Activated naive CD4-positive, alpha-beta T cell treated with anti-CD3 and anti-CD28 coated beads, Interleukin-2, amount 50 U/mL, for 24 hours (primary cell): ENCODE results near the gene LIMD2.

ENCODE experiments used
- H3K27ac Mint-ChIP-seq: one replicate; pipeline ENCODE4 v1.8.0; 2021; ENCODE audit warnings: mild to moderate bottlenecking, mixed read lengths
- H3K27me3 Mint-ChIP-seq: one replicate; pipeline ENCODE4 v1.8.0; 2021; ENCODE audit warnings: mixed read lengths
- H3K36me3 Mint-ChIP-seq: one replicate; pipeline ENCODE4 v1.8.0; 2021; ENCODE audit warnings: mixed read lengths
- H3K4me1 Mint-ChIP-seq: one replicate; pipeline ENCODE4 v1.8.0; 2021; ENCODE audit warnings: mixed read lengths
- H3K4me3 Mint-ChIP-seq: one replicate; pipeline ENCODE4 v1.8.0; 2021; ENCODE audit warnings: mild to moderate bottlenecking, mixed read lengths
- H3K9me3 Mint-ChIP-seq: one replicate; pipeline ENCODE4 v1.8.0; 2021; ENCODE audit warnings: mixed read lengths

Gene LIMD2

DNA sequence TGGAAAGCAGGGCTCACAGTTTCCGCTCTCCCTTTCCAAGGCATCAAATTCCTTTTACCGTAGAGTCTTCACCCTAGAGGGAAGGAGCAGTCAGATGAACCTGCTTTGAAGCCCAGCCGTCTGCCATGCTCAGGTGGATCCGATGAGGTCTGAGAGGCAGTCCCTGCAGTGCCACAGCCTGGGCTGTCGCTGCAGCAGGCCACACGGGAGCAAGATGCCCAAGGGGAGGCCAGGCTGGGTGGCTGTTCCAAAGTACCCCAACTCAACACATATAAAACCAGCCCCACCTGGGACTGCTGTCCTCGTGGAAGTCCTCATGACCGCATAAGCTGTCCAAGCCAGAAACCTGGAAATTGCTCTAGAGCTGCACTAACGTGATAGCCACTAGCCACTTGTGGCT, 4.9 kb upstream of the LIMD2 start:
- Mint-ChIP-seq H3K27me3 (no peaks in the 10 kb centered on the region), H3K4me3 (no peak overlapping the region), H3K27ac (no peak overlapping the region), H3K36me3 (peaks cover 7% of the 10 kb centered on the region), H3K9me3 (no peaks in the 10 kb centered on the region), H3K4me1 (peaks cover 75% of the 10 kb centered on the region)

DNA sequence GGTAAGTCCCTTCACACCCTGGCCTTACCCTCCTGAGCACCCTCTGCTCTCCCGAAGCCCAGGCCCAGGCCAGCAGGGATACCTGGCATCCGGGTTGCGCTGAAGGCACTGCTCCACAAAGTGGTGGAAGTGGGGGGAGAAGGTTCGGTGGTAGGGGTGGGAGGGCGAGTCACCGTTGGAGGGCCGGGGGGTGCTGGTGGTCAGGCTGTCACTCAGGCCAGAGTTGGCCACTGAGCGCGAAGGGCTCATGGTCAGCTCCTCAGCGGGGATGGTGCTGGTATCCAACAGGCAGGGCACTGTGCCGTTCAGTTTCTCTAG, 4.3 kb upstream of the LIMD2 start:
- H3K27ac Mint-ChIP-seq: no peak overlapping the region
- H3K4me1 Mint-ChIP-seq: peaks cover 69% of the 10 kb centered on the region
- no peaks in the 10 kb centered on the region for H3K27me3 Mint-ChIP-seq
- no peak overlapping the region for H3K4me3 Mint-ChIP-seq
- no peaks in the 10 kb centered on the region for H3K9me3 Mint-ChIP-seq
- peaks cover 4% of the 10 kb centered on the region for H3K36me3 Mint-ChIP-seq

DNA sequence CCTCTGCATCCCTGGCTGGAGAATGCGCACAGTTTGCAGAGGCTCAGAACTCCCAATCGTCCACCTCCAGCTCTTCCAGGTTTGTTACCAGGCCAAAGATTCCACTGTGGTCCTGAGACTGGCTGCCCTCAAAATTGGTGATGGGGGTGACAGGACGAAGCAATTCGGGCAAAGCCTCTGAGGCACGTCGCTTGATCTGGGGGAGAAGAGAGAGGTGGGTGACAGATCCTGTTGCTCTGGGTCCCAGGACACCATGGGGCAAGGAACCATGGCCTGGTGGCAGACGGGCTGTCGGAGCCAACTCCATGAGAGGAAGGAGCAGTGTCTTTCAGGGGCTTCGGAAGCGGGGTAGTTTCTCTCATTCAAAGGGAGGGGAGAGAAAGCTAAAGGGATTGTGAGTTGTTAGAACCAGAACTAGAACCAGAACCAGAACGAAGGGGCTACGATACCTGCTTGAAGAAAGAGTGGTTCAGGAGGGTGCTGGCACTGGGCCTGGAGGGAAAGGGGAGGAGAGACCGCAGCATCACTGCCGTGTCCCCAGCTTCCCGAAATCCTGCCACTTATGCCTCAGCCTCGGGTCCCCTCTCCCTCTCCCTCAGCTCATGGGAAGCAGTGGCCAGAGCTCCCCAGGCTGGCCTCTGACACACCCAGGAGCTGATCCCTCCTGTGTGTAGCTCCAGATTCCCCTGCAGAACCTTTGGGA, 3.8 kb upstream of the LIMD2 start:
- Mint-ChIP-seq H3K4me3 (peak overlapping the region; percentile 71), H3K27me3 (no peaks in the 10 kb centered on the region), H3K9me3 (no peaks in the 10 kb centered on the region), H3K4me1 (peaks cover 64% of the 10 kb centered on the region), H3K36me3 (peaks cover 4% of the 10 kb centered on the region), H3K27ac (peak overlapping the region; percentile 94)

DNA sequence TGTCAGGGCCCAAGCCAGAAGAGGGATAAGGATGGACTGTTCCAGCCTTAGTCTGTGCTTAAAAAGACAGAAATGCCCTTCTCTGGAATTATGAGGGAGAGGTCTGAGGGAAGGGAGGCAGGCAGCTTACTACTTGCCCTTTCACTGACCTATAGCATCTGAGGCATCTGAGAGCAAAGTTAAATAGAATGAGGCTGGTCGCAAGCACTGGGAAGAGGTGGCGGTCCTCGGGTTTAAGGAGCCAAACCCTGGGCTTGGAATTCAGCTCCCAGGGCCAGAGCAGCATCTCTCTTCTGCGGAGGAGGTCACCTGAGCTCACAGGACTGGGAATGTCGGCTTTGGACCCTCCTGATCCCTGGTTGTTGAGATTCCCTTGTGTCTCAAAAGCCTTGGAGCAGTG, 3.1 kb upstream of the LIMD2 start:
- peaks cover 63% of the 10 kb centered on the region for H3K4me1 Mint-ChIP-seq
- H3K36me3 Mint-ChIP-seq: peaks cover 4% of the 10 kb centered on the region
- H3K27me3 Mint-ChIP-seq: no peaks in the 10 kb centered on the region
- H3K4me3 Mint-ChIP-seq: peak overlapping the region; percentile 88
- no peaks in the 10 kb centered on the region for H3K9me3 Mint-ChIP-seq
- peak overlapping the region; percentile 95 for H3K27ac Mint-ChIP-seq

DNA sequence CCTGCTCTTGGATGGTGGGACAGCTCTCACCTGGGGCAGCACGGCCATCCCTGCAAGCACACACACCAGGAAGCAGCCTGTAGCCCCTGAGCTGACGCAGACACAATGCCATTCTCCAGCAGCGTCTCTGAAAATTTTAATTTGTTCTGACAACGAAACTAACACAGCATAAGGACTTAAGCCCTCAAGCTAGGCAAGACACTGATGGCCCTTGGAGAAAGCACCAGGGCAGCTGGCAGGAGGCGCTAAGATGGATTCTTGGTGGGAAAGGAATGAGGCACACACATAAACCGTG, 2.7 kb upstream of the LIMD2 start:
- Mint-ChIP-seq H3K4me1 (peaks cover 67% of the 10 kb centered on the region), H3K4me3 (peak overlapping the region; percentile 88), H3K9me3 (no peaks in the 10 kb centered on the region), H3K27ac (peak overlapping the region; percentile 95), H3K27me3 (no peaks in the 10 kb centered on the region), H3K36me3 (peaks cover 5% of the 10 kb centered on the region)

DNA sequence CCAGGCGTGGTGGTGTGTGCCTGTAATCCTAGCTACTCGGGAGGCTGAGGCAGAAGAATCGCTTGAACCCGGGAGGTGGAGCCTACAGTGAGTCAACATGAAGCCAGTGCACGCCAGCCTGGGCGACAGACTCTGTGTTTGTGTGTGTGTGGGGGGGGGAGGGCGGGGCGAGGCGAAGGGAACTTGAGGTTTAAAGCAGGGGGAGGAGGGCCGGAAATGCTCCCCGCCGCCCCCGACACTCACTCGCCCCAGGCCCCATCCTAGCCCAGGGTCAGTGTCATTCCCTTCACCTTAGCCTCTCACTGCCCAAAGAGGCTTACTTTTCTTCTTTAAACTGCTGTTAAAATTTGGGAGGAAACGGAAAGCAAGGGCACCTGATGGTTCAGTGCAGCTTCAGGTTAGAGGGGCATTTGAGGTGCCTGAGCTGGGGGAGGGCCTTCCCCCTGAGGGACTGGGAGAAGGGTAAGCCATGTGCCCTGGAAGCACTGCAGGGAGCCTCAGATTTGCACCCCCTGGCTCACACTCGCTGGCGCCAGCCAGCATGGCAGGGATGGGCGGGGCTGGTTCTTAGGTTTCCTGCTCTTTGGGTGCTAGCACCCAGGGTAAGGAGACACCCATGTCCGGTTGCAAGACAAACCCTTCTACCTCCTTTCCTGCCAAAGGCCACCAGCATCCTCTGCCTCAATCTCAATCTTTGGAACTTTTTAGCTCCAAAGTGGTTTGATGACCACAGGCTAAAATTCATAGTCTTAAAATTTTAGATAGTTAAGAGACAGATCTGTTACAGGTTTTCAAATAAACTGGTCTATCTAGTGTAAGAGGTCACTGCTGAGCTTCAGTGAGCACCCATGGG, 2.2 kb upstream of the LIMD2 start:
- H3K4me1 Mint-ChIP-seq: peaks cover 68% of the 10 kb centered on the region
- peak overlapping the region; percentile 88 for H3K4me3 Mint-ChIP-seq
- H3K36me3 Mint-ChIP-seq: peaks cover 5% of the 10 kb centered on the region
- peak overlapping the region; percentile 95 for H3K27ac Mint-ChIP-seq
- H3K9me3 Mint-ChIP-seq: no peaks in the 10 kb centered on the region
- H3K27me3 Mint-ChIP-seq: no peaks in the 10 kb centered on the region

DNA sequence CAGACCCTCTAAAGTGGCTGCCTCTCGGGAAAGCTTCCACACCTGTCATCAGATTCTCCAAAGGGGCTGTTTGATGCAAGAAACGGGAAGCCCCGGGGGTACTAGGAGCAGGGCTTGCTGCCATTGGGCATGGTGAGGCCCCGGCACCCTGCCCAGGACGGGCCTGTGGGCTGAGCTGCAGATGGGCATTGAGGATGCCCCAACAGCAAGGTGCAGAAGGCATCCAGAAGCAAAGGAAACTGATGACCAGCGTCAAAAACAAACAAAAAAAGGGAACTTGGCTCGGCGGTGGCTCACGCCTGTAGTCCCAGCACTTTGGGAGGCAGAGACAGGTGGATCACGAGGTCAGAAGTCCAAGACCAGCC, 1.5 kb upstream of the LIMD2 start:
- Mint-ChIP-seq H3K4me1 (peaks cover 68% of the 10 kb centered on the region), H3K27ac (peak overlapping the region; percentile 94), H3K4me3 (peak overlapping the region; percentile 88), H3K36me3 (peaks cover 5% of the 10 kb centered on the region), H3K27me3 (no peaks in the 10 kb centered on the region), H3K9me3 (no peaks in the 10 kb centered on the region)

DNA sequence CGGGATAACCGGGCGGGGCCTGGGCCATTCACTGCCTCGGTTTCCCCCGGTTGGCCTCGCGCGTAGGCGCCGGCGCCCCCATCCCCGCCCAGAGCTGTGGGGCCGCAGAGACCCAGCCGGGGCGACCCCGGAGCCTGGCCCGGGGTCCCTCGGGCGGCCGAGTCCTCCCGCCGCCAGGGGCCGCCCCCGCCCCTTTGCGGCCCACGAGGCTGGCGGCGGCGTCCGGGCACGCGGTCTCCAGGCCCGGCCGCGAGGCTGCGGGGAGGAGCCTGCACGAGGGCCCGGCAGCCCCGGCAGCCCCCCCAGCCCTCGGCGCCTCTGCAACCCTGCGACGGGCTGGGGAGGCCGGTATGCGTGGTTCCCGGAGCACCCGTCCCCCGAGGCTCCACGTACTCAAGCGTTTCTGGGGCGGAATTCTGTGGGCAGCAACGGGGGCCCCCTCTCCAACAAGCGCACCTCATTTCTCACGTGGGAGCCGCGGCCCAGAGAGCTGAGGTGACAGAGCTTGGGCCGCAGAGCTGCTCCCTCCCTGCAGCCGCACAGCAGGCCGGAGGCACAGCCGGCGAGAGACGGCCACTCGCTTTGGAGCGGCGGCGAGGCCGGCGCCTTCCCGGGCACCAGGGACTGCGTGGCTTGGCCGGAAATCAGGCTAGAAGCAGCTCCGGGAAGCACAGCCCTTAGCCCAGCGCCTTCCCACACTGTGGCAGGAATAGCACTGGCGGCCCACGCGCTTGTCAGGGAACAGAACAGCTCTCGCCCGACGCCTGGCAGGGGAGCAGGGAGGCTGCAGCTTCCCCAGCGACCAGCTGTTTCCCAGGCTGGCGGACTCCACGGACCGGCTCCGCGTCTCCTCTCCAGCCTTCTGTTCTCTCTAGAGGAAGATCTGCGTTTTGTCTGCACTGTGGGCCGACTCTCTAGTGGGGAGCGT, 867 bp upstream of the LIMD2 start:
- Mint-ChIP-seq H3K27me3 (no peaks in the 10 kb centered on the region), H3K4me3 (peak overlapping the region; percentile 88), H3K9me3 (no peaks in the 10 kb centered on the region), H3K36me3 (peaks cover 5% of the 10 kb centered on the region), H3K4me1 (peaks cover 68% of the 10 kb centered on the region), H3K27ac (peak overlapping the region; percentile 94)

DNA sequence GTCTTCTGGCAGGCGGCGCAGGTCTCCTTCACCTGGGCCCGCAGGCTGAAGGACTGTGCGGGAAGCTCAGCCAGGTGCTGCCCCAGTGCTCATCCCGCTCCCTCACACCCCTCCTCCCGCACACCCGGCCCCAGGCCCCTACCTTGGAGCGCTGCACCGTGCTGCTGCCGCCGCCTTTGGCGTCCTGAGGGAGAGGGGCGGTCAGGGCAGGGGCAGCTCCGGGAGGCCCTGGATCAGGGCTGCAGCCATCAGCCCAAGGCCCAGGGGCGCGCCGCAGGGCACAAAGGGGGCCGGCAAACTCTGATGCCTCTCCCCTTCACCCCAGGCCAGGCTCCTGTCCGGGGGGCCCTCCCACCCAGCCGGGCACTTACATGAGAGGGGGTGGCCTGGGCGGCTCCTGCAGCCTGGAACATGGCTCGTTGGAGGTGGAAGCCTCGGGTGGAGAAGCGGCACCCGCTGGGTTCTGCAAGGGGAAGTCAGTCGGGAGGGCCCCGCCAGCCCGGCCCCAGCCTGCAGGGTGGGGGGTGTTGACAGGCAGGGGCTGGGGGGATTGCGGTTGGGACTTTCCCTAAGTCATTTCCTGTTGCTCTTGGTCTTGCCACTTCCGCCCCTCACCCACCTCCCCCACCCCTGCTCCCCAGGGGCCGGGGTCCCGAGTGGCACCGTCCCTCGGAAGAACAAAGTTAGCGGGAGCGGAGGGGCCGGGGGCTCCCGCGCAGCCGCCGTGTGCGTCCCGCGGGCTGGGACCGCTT, 863 bp downstream of the LIMD2 start:
- Mint-ChIP-seq H3K27me3 (no peaks in the 10 kb centered on the region), H3K27ac (peak overlapping the region; percentile 65), H3K4me3 (peak overlapping the region; percentile 90), H3K9me3 (no peaks in the 10 kb centered on the region), H3K36me3 (peaks cover 5% of the 10 kb centered on the region), H3K4me1 (peaks cover 71% of the 10 kb centered on the region)

DNA sequence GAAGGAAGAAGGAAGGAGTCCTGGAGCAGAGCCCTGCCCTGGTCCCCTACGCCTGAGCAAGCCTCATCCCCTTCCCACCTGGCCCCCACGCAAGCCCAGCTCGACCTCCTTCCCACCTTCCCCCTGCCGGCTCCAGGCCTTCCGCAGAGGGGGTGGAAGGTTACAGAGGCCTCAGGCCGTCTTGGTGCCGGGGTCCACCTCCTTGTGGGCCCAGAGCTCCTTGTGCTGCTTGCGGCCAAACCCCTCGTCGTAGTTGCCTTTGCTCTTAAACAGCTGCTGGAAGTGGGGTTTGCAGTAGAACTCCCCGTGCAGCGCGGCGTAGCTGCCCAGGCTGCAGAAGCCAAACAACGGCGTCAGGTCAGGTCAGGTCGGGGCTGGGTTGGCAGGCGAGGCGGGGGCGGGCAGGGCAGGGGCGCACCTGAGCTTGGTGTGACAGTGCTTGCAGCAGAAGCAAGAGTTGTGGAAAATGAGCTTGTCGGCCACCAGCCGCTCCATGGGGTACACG, 1.5 kb downstream of the LIMD2 start:
- Mint-ChIP-seq H3K4me3 (peak overlapping the region; percentile 90), H3K9me3 (no peaks in the 10 kb centered on the region), H3K36me3 (peaks cover 2% of the 10 kb centered on the region), H3K27me3 (no peaks in the 10 kb centered on the region), H3K4me1 (peaks cover 71% of the 10 kb centered on the region), H3K27ac (peak overlapping the region; percentile 95)

DNA sequence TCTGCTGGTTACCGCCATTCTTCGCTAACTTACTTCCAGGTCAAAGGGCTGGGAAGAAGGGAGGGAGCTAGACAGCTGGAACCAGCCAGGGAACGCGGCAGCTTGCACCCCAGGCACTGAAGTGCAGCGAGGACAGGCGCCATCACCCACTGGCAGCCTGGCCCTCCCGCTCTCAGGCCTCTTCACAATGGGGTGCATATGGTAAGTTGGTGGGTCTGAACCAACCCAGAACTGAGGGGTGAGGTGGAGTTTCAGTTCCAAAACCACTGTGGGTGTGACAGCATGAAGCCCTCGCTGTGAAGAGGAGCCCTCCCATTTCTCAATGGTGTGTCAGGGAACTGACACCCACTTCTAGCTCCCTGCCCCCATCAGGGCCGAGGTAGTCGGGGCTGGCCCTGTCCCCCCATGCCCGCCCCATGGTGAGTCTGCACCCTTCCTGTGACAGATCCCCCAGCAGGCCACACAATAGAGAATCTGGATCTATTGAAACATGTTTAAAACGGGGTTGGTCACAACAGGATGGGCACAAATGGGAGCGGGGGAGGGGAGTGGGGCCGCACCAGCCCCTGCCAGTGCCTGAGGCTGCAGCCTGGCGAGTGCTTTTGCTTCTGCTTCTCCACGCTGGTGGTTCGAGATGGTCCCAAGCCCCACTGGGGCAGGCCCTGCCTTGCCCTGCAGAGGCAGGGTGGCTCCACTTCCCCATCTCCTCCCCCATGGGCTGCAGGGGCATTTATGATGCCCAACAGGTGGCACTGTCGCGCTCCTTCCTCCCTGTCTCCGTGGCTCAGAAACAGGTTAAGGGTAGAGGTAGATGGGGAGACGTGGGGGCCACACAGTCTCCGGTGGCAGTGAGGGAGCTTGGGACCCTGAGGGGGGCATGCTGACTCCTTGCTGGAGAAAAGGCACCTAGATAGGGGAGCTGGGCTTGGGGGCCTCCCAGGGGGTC, 2.3 kb downstream of the LIMD2 start:
- Mint-ChIP-seq H3K4me1 (peaks cover 71% of the 10 kb centered on the region), H3K36me3 (peaks cover 2% of the 10 kb centered on the region), H3K9me3 (no peaks in the 10 kb centered on the region), H3K4me3 (peak overlapping the region; percentile 90), H3K27ac (peak overlapping the region; percentile 88), H3K27me3 (no peaks in the 10 kb centered on the region)

DNA sequence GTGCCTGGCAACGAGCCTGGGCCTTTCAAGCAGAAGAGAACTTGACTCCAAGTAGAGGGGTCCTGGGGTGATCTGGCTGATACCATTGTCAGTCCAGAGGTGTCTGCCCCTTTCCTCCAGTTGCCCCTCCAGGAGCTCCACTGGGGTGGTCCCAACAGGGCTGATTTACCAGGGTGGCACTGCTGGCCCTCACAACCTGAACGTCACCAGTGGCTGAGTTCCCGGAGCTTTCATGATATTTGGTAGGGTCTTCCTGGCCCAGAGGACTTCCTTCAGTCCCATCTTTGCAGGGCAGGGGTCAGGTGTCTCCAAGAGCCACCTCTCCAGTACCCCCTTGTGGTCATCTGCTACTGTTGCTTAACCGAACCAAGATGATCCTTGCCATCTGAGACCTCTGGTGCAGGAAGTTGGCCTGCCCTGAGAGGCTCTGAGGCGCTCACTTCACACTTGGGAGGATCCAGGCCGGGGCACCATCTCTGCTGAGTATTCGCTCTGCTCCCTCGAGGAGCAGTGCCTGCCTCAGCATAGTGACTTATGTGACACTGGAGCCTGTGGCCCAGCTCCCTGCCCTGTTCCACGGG, 3.5 kb downstream of the LIMD2 start:
- H3K27me3 Mint-ChIP-seq: no peaks in the 10 kb centered on the region
- H3K9me3 Mint-ChIP-seq: no peaks in the 10 kb centered on the region
- H3K4me1 Mint-ChIP-seq: peaks cover 63% of the 10 kb centered on the region
- H3K27ac Mint-ChIP-seq: peak overlapping the region; percentile 72
- H3K36me3 Mint-ChIP-seq: peaks cover 2% of the 10 kb centered on the region
- H3K4me3 Mint-ChIP-seq: peak overlapping the region; percentile 90

DNA sequence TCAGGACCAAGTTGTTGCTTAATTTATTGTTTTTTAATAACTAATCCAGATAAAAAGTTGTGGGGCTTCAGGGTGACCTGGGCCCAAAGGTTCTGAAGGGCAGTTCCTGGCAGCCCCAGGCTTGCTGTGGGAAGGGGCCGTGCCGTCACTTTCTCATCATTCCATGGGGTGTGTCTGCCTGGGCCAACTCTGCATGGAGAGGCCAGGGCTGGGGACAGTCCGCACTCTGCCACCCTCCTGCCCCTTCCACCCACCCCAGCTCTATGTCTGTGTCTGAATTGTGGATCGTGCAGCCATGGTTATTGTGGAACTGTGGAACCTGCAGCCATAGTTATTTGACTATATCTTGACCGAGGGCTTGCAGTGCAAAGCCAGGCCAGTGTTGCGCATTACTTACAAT, 4.0 kb downstream of the LIMD2 start:
- Mint-ChIP-seq H3K9me3 (no peaks in the 10 kb centered on the region), H3K4me3 (peak overlapping the region; percentile 90), H3K36me3 (peaks cover 2% of the 10 kb centered on the region), H3K4me1 (peaks cover 59% of the 10 kb centered on the region), H3K27me3 (no peaks in the 10 kb centered on the region), H3K27ac (peak overlapping the region; percentile 72)
